Testis (tissue), 2 donors: ENCODE measurements around the gene GMPS.

Experiments used
- POLR2A ChIP-seq: fragments of 450-650 bp; IDR thresholded peaks from one replicate; pipeline ENCODE4 v1.6.1; 2017; ENCODE audit warnings: antibody characterized with exemption, mild to moderate bottlenecking, moderate library complexity
- TF ChIP-seq, protein P1 (sequence below), 3 experiments: fragments of 450-650 bp in 2 of 3; fragments of 200-600 bp in 1 of 3; sonication (generic) in 1 of 3; IDR thresholded peaks; one replicate each; pipeline ENCODE4 v1.5.1; 2016 to 2019; ENCODE audit warnings: antibody characterized with exemption in 3 of 3, mild to moderate bottlenecking in 2 of 3, moderate library complexity in 1 of 3

- no peak for TF ChIP-seq POLR2A
- TF ChIP-seq, protein P1, sequence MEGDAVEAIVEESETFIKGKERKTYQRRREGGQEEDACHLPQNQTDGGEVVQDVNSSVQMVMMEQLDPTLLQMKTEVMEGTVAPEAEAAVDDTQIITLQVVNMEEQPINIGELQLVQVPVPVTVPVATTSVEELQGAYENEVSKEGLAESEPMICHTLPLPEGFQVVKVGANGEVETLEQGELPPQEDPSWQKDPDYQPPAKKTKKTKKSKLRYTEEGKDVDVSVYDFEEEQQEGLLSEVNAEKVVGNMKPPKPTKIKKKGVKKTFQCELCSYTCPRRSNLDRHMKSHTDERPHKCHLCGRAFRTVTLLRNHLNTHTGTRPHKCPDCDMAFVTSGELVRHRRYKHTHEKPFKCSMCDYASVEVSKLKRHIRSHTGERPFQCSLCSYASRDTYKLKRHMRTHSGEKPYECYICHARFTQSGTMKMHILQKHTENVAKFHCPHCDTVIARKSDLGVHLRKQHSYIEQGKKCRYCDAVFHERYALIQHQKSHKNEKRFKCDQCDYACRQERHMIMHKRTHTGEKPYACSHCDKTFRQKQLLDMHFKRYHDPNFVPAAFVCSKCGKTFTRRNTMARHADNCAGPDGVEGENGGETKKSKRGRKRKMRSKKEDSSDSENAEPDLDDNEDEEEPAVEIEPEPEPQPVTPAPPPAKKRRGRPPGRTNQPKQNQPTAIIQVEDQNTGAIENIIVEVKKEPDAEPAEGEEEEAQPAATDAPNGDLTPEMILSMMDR (IDR thresholded peaks at IDR 0.05): no peak
These were observed 37.6 kb downstream of the GMPS start for GRCh38 chr3:155908086-155908485.
